ENCODE results near the gene GNAT1.

The GNAT1 gene

DNA sequence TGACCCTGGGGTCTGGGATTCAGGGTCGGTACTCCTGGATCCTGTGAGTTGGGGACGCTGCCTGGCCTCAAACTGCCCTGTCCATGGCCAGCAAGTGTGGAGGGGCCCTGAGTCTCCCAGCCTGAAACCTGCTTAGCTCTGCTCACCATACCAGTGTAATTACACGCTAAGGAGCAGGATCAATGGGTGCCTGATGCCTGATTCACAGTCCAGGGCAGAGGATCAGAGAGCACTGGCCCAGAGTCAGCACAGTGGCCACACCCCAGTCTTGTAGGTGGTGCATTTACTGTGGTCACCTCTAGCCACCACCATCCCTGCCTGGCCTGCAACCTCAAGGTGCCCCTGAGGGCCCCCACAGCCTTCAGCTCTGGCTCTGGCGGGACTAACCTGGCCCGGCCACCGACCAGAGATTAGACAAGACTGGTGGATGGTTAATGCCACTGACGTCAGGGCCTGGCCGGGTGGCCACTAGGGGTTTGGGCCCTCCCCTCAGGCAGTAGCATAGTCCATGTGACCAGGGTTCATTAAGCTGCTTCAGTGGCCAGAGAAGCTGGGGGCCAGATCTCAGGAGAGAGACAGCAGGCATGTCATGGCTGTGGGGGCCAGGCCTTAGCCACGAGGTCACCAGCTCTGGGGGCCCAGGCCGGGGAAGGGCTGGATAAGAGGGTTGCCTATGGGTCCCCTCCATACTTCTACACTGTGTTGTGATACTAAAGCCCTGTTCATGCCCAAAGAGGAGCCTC is 10.3 kb downstream of the GNAT1 start:
- DNase-seq, result no peak
- Histone ChIP-seq H3K4me1 (peaks cover 0 to 19% (median 15%) of the 10 kb centered on the region in 4 donors), H3K9me3 (no peaks in the 10 kb centered on the region), H3K4me3 (no peak overlapping the region), H3K27me3 (peaks cover 0 to 71% of the 10 kb centered on the region in 2 donors), H3K36me3 (no peaks in the 10 kb centered on the region), H3K27ac (no peak overlapping the region)
- intact Hi-C loops (cut with DNase I; ENCODE audit: low total_unique reads), result no loop called here
- TF ChIP-seq, protein P1, sequence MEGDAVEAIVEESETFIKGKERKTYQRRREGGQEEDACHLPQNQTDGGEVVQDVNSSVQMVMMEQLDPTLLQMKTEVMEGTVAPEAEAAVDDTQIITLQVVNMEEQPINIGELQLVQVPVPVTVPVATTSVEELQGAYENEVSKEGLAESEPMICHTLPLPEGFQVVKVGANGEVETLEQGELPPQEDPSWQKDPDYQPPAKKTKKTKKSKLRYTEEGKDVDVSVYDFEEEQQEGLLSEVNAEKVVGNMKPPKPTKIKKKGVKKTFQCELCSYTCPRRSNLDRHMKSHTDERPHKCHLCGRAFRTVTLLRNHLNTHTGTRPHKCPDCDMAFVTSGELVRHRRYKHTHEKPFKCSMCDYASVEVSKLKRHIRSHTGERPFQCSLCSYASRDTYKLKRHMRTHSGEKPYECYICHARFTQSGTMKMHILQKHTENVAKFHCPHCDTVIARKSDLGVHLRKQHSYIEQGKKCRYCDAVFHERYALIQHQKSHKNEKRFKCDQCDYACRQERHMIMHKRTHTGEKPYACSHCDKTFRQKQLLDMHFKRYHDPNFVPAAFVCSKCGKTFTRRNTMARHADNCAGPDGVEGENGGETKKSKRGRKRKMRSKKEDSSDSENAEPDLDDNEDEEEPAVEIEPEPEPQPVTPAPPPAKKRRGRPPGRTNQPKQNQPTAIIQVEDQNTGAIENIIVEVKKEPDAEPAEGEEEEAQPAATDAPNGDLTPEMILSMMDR (IDR thresholded peaks at IDR 0.05), result no peak

DNA sequence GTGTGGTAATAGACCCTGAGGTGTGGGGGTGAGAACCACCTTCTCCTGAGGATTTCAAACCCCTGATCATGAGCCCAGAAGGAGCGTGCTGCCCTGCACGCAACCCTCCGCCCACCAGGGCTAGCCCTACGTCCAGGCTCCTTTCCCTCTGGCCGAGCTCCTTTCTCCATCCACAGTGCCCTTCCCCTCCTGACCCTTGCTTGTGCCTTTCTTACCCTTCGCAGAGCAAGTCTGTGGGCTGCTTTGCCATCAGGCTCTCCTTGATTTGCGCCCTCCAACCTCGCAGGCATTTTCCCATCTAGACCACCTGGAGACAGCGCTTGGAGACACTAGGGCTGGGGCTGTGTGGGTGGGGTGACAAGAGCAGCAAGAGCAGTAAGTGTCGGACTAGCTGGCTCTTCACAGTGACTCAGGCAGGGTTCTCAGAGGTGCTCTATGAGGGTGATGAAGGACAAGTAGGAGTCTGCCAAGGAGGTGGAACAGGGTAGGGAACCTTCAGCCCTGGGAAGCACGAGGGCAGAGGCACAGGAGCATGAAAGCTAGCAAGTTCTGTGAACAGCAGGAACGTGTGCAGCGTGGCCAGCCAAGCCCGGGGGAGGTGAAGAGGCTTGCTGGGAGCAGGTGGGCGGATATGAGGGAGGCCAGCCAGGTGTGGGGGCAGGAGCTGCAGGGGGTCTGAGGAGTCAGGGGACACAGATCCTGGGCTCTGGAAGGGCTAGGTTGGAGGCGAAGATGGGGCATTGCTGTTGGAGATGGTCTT is 11.1 kb downstream of the GNAT1 start:
- TF ChIP-seq, protein P1 (IDR thresholded peaks at IDR 0.05), result no peak
- Histone ChIP-seq H3K4me1 (peaks cover 0 to 19% (median 15%) of the 10 kb centered on the region in 4 donors), H3K4me3 (no peak overlapping the region), H3K27me3 (peaks cover 0 to 74% of the 10 kb centered on the region in 2 donors), H3K27ac (no peak overlapping the region), H3K9me3 (no peaks in the 10 kb centered on the region), H3K36me3 (no peaks in the 10 kb centered on the region)
- DNase-seq, result no peak
- intact Hi-C loops (cut with DNase I; ENCODE audit: low total_unique reads), result no loop called here

DNA sequence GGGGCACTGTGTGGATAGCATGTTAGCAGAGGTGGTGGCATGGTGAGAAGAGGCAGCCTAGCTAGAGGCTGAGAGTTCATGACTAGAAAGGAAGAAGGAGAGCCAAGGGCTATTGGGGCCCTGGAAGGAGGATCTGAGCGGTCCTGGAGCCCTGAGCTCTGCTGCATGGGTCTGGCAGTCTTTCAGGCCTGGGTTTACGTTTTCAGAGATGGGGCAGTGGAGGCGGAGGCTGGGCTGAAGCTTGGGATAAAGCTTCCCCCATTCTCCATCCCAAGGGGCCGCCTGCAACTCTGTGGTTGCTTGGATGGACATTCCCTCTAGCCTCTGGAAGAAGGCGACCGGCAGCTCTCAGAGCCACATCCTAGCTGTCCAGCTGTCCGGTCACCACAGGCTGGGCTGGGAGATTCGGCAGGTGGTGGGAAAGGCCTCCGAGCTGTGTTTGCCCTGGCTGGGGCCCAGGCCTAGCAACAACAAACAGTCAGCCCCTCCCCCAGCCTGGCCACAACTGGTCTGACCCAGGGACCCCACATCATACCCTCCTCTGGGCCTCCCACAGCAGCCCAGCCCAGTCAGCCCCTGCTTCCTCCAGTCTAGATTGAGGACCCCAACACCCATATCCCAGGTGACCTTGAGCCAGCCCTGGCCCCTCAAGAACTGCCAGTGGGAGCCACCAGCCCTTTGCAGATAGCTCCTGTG is 11.9 kb downstream of the GNAT1 start:
- intact Hi-C loops (cut with DNase I; ENCODE audit: low total_unique reads), result no loop called here
- H3K9me3 ChIP-seq, result no peaks in the 10 kb centered on the region
- H3K36me3 ChIP-seq, result no peaks in the 10 kb centered on the region
- no peak for DNase-seq
- TF ChIP-seq, protein P1 (IDR thresholded peaks at IDR 0.05), result no peak
- peaks cover 0 to 69% of the 10 kb centered on the region in 2 donors for H3K27me3 ChIP-seq
- no peak overlapping the region for H3K27ac ChIP-seq
- H3K4me1 ChIP-seq, result peaks cover 0 to 19% (median 15%) of the 10 kb centered on the region in 4 donors
- H3K4me3 ChIP-seq, result no peak overlapping the region

DNA sequence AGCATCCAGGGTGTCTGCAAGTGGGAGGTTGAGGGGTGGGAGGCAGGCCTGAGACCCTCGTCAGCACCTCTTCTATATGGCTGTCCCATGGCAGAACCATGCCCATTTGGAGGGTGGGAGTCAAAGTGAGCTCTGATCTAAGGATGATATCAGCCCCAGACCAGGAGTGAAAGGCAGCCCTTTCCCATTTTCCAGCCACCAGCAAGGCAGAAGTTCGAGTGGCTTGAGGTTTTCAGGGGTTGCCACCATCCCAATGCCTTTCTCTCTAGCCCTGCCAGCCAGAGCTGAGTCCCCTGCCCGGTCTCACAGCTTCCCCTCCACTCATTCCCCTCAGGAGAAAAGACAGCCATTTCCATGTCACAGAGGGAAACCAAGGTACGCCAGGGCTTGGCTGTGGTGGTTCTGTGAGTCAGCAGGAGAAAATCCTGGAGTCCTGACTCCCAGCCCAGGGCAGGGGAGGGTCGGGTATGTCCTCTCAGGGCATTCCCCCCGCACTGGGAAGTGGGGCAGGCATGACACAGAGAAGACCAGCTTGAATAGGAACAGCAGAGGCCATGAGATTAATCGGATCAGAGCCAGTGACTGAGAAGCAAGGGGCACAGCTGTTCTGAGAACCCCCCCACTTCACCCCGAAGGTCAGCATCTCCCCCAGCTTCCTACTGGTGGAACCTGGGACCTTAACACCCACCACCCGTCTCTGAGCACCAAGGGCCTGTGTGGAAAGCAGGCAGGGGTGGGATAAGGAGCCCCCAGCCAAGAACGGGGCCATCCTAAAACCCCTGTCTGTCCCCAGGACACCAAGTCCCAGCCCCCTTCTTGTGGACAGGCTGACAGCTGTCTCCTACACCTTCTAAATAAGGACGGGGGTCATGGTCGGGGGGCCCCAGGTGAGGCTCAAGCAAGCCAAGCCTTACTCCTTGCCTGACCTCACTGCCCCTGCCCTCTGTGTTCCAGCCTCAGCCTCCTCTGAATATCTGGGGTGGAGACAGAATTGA is 12.7 kb downstream of the GNAT1 start:
- DNase-seq, result no peak
- no peak overlapping the region for H3K27ac ChIP-seq
- H3K4me3 ChIP-seq, result no peak overlapping the region
- no peaks in the 10 kb centered on the region for H3K36me3 ChIP-seq
- H3K27me3 ChIP-seq, result peaks cover 0 to 64% of the 10 kb centered on the region in 2 donors
- H3K9me3 ChIP-seq, result no peaks in the 10 kb centered on the region
- TF ChIP-seq, protein P1 (IDR thresholded peaks at IDR 0.05), result no peak
- intact Hi-C loops (cut with DNase I; ENCODE audit: low total_unique reads), result no loop called here
- peaks cover 0 to 19% (median 15%) of the 10 kb centered on the region in 4 donors for H3K4me1 ChIP-seq
